ENCODE results near the gene THBS2.

- TF ChIP-seq CTCF (IDR thresholded peaks at IDR 0.05), result no peak
- no peak for TF ChIP-seq POLR2A (IDR thresholded peaks at IDR 0.05)
Observed at GRCh38 chr6:169234634-169235033, 19.0 kb downstream of the THBS2 start.

Measured in thyroid gland (tissue), 4 donors.